ENCODE results near the gene HIVEP3.
A peak's percentile ranks its signal among the peaks of the same experiment; 100 is the strongest.

Gene HIVEP3

GRCh38 chr1:41587791-41588190, 330.9 kb downstream of the HIVEP3 start:
- Histone ChIP-seq H3K79me2 (ENCODE audit: insufficient read depth, low read length) (no peaks in the 10 kb centered on the region), H3F3A (ENCODE audit: low read depth) (no peaks in the 10 kb centered on the region), H3K27me3 (ENCODE audit: insufficient read depth, low read length, poor library complexity, severe bottlenecking) (no peaks in the 10 kb centered on the region), H3K9ac (ENCODE audit: low read depth, low read length, poor library complexity, severe bottlenecking) (no peak overlapping the region), H3K4me1 (ENCODE audit: insufficient read depth, low read length, poor library complexity, severe bottlenecking) (no peaks in the 10 kb centered on the region), H2AFZ (ENCODE audit: low read length) (no peak overlapping the region), H3K36me3 (ENCODE audit: insufficient read depth, low read length) (no peaks in the 10 kb centered on the region), H3K9me2 (replicated peaks; ENCODE audit: low read depth, low read length) (no peaks in the 10 kb centered on the region), H3K4me2 (ENCODE audit: low read depth, low read length, poor library complexity, severe bottlenecking) (no peak overlapping the region), H3K4me3 (ENCODE audit: low read length, poor library complexity, severe bottlenecking) (no peak overlapping the region), H4K20me1 (ENCODE audit: insufficient read depth, low read length, poor library complexity, severe bottlenecking) (no peaks in the 10 kb centered on the region), H3K9me3 (ENCODE audit: insufficient read depth, low read depth, low read length) (no peaks in the 10 kb centered on the region)
- TF ChIP-seq EZH2phosphoT487 (IDR thresholded peaks at IDR 0.05; ENCODE audit: borderline replicate concordance) = no peak
- TF ChIP-seq CTCF (conservative IDR thresholded peaks at IDR 0.05; ENCODE audit: low read length) = no peak

- no peaks in the 10 kb centered on the region for H3K4me1 ChIP-seq (ENCODE audit: insufficient read depth, low read length, poor library complexity, severe bottlenecking)
- no peaks in the 10 kb centered on the region for H4K20me1 ChIP-seq (ENCODE audit: insufficient read depth, low read length, poor library complexity, severe bottlenecking)
- no peak for TF ChIP-seq CTCF (conservative IDR thresholded peaks at IDR 0.05; ENCODE audit: low read length)
- TF ChIP-seq EZH2phosphoT487 (IDR thresholded peaks at IDR 0.05; ENCODE audit: borderline replicate concordance) = no peak
- no peaks in the 10 kb centered on the region for H3K9me2 ChIP-seq (replicated peaks; ENCODE audit: low read depth, low read length)
- H3K9me3 ChIP-seq (ENCODE audit: insufficient read depth, low read depth, low read length) = no peaks in the 10 kb centered on the region
- H3K36me3 ChIP-seq (ENCODE audit: insufficient read depth, low read length) = no peaks in the 10 kb centered on the region
- no peak overlapping the region for H3K9ac ChIP-seq (ENCODE audit: low read depth, low read length, poor library complexity, severe bottlenecking)
- H3K4me2 ChIP-seq (ENCODE audit: low read depth, low read length, poor library complexity, severe bottlenecking) = no peak overlapping the region
- no peaks in the 10 kb centered on the region for H3F3A ChIP-seq (ENCODE audit: low read depth)
- no peaks in the 10 kb centered on the region for H3K27me3 ChIP-seq (ENCODE audit: insufficient read depth, low read length, poor library complexity, severe bottlenecking)
- H3K4me3 ChIP-seq (ENCODE audit: low read length, poor library complexity, severe bottlenecking) = no peak overlapping the region
- no peak overlapping the region for H2AFZ ChIP-seq (ENCODE audit: low read length)
- no peaks in the 10 kb centered on the region for H3K79me2 ChIP-seq (ENCODE audit: insufficient read depth, low read length)
These were observed 332.5 kb downstream of the HIVEP3 start for GRCh38 chr1:41586230-41586629.

DNA sequence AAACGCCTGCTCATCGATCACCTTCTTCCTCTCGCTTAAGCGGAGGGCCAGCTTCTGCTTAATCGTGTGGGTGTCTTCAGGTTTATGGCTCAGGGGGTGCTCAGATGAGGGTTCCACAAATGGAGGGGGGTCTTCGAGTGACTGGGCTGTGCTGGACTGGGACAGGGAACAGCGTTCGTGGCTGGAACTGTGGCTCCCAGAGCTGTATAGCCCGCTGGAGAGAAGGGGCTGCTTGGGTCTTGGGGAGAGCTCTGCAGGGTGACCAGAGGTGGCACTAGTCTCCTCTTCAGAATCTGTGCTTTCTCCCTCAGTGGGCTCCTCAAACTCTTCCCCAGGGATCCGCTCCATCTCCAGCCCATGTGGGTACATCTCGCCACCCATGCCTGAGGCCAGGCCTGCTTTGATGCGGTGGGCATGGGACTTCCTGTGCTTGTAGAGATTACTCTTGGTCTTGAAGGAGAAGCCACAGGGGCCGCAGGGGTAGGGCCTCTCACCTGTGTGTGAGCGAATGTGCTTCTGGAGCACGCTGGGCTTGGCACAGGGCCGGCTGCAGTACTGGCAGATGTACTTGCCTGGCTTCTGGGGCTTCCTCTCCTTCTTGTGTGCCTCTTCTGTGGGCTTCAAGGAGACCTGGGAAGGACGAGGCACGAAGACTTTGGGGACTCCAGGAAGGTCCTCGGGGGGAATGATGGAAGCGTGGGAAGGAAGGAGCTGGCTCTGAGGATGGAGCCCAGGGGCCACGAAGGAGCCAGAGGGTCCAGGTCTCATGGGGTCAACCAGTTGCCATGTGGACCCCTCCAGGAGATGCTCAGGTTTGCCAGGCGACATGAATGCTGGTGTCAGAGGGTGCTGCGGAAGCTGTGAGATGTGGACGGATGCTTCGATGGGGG, 334.8 kb downstream of the HIVEP3 start:
- H3K4me3 ChIP-seq (ENCODE audit: low read length, poor library complexity, severe bottlenecking) = no peak overlapping the region
- no peak for TF ChIP-seq EZH2phosphoT487 (IDR thresholded peaks at IDR 0.05; ENCODE audit: borderline replicate concordance)
- peak; percentile 24; the same call in 1 of the 2 replicates for TF ChIP-seq CTCF (conservative IDR thresholded peaks at IDR 0.05; ENCODE audit: low read length)
- H4K20me1 ChIP-seq (ENCODE audit: insufficient read depth, low read length, poor library complexity, severe bottlenecking) = no peaks in the 10 kb centered on the region
- peaks cover 7% of the 10 kb centered on the region for H3K4me1 ChIP-seq (ENCODE audit: insufficient read depth, low read length, poor library complexity, severe bottlenecking)
- no peaks in the 10 kb centered on the region for H3K36me3 ChIP-seq (ENCODE audit: insufficient read depth, low read length)
- no peaks in the 10 kb centered on the region for H3K79me2 ChIP-seq (ENCODE audit: insufficient read depth, low read length)
- H3K4me2 ChIP-seq (ENCODE audit: low read depth, low read length, poor library complexity, severe bottlenecking) = no peak overlapping the region
- no peak overlapping the region for H2AFZ ChIP-seq (ENCODE audit: low read length)
- no peaks in the 10 kb centered on the region for H3F3A ChIP-seq (ENCODE audit: low read depth)
- no peaks in the 10 kb centered on the region for H3K9me3 ChIP-seq (ENCODE audit: insufficient read depth, low read depth, low read length)
- no peaks in the 10 kb centered on the region for H3K9me2 ChIP-seq (replicated peaks; ENCODE audit: low read depth, low read length)
- H3K9ac ChIP-seq (ENCODE audit: low read depth, low read length, poor library complexity, severe bottlenecking) = no peak overlapping the region
- H3K27me3 ChIP-seq (ENCODE audit: insufficient read depth, low read length, poor library complexity, severe bottlenecking) = no peaks in the 10 kb centered on the region

Measured in Loucy (cell line).